ENCODE data around the gene MX1. TPM values are rescaled to one million over a fixed set of nuclear protein-coding genes. Genes with fewer than 3 reads are reported as not detected.

The MX1 gene
- total and polyA plus RNA-seq, 2 donors (not counting 3 experiments of a cell fraction or from before 2014, with no cell fraction given) = 5.9 to 25.1 TPM

- H3K9me1 ChIP-seq (replicated peaks; ENCODE audit: control insufficient read depth, extremely low read depth, insufficient read depth, low read length) = no peaks in the 10 kb centered on the region
- H3K4me3 ChIP-seq (replicated peaks in 1 of 3; ENCODE audit: insufficient read depth in 1 of 3, low read depth in 1 of 3, low read length in 3 of 3) = no peak overlapping the region
- H3K9me3 ChIP-seq (replicated peaks; ENCODE audit: control insufficient read depth, insufficient read depth, low read length) = no peaks in the 10 kb centered on the region
- no peaks in the 10 kb centered on the region for H3K4me1 ChIP-seq (ENCODE audit: control insufficient read depth, extremely low read depth, insufficient read depth, low read length)
- FAIRE-seq (no peak), DNase-seq (ENCODE audit: low read depth, low spot score) (no peak)
- intact Hi-C loops (cut with micrococcal nuclease) = no loop called here
- CTCF ChIA-PET = no interaction called here
- H3K79me2 ChIP-seq (ENCODE audit: control insufficient read depth, insufficient read depth, low read length) = no peaks in the 10 kb centered on the region
- POLR2A ChIA-PET = no interaction called here
- dilution Hi-C loops (cut with MboI; ENCODE audit: extremely low pct_ligation_motif_present, low sequenced_read_pairs) = no loop called here
- H3K36me3 ChIP-seq (ENCODE audit: control insufficient read depth in 2 of 2, extremely low read depth in 1 of 2, insufficient read depth in 2 of 2, low read length in 2 of 2) = no peaks in the 10 kb centered on the region
- no peaks in the 10 kb centered on the region for H3K27me3 ChIP-seq (ENCODE audit: control insufficient read depth in 2 of 2, insufficient read depth in 2 of 2, low read length in 2 of 2)
- H3K4me2 ChIP-seq (ENCODE audit: insufficient read depth, low read length) = no peak overlapping the region
- no peaks in the 10 kb centered on the region for H4K20me1 ChIP-seq (replicated peaks; ENCODE audit: control insufficient read depth, extremely low read depth, insufficient read depth, low read length)
- no peak overlapping the region for H2AFZ ChIP-seq (ENCODE audit: low read depth, low read length)
- no peak overlapping the region for H3K9ac ChIP-seq (replicated peaks; ENCODE audit: extremely low read depth, insufficient read depth, low read length)
- no peak overlapping the region for H3K27ac ChIP-seq (ENCODE audit: insufficient read depth, low read depth, low read length)
- BruUV-seq (replicated peaks) = no TSS peak
- no peak for TF ChIP-seq EZH2 (IDR thresholded peaks at IDR 0.05; ENCODE audit: borderline replicate concordance, low read depth, low read length, severe bottlenecking)
- no peak for TF ChIP-seq POLR2A (IDR thresholded peaks at IDR 0.05; ENCODE audit: low read depth, low read length)
- no peak for TF ChIP-seq GATA2 (IDR thresholded peaks at IDR 0.05; ENCODE audit: insufficient read depth, insufficient read length, low read depth, low read length)
- no peak for TF ChIP-seq FOS (IDR thresholded peaks at IDR 0.05; ENCODE audit: borderline replicate concordance, insufficient read depth, low read length)
- no peak for TF ChIP-seq CTCF (IDR thresholded peaks at IDR 0.05; ENCODE audit: extremely low read depth in 1 of 2, insufficient read depth in 1 of 2, low read depth in 1 of 2, low read length in 2 of 2)
These were observed 11.7 kb downstream of the MX1 start for GRCh38 chr21:41437729-41438128.

GRCh38 chr21:41438425-41439113 is 12.5 kb downstream of the MX1 start:
- dilution Hi-C loops (cut with MboI; ENCODE audit: extremely low pct_ligation_motif_present, low sequenced_read_pairs) (no loop called here), intact Hi-C loops (cut with micrococcal nuclease) (no loop called here)
- Histone ChIP-seq H2AFZ (ENCODE audit: low read depth, low read length) (no peak overlapping the region), H3K4me3 (replicated peaks in 1 of 3; ENCODE audit: insufficient read depth in 1 of 3, low read depth in 1 of 3, low read length in 3 of 3) (no peak overlapping the region), H3K27me3 (ENCODE audit: control insufficient read depth in 2 of 2, insufficient read depth in 2 of 2, low read length in 2 of 2) (no peaks in the 10 kb centered on the region), H3K4me2 (ENCODE audit: insufficient read depth, low read length) (no peak overlapping the region), H3K9ac (replicated peaks; ENCODE audit: extremely low read depth, insufficient read depth, low read length) (no peak overlapping the region), H3K4me1 (ENCODE audit: control insufficient read depth, extremely low read depth, insufficient read depth, low read length) (no peaks in the 10 kb centered on the region), H3K9me1 (replicated peaks; ENCODE audit: control insufficient read depth, extremely low read depth, insufficient read depth, low read length) (no peaks in the 10 kb centered on the region), H3K36me3 (ENCODE audit: control insufficient read depth in 2 of 2, extremely low read depth in 1 of 2, insufficient read depth in 2 of 2, low read length in 2 of 2) (no peaks in the 10 kb centered on the region), H3K9me3 (replicated peaks; ENCODE audit: control insufficient read depth, insufficient read depth, low read length) (no peaks in the 10 kb centered on the region), H4K20me1 (replicated peaks; ENCODE audit: control insufficient read depth, extremely low read depth, insufficient read depth, low read length) (no peaks in the 10 kb centered on the region), H3K79me2 (ENCODE audit: control insufficient read depth, insufficient read depth, low read length) (no peaks in the 10 kb centered on the region), H3K27ac (ENCODE audit: insufficient read depth, low read depth, low read length) (no peak overlapping the region)
- DNase-seq (ENCODE audit: low read depth, low spot score) (no peak), FAIRE-seq (no peak)
- no TSS peak for BruUV-seq (replicated peaks)
- TF ChIP-seq FOS (IDR thresholded peaks at IDR 0.05; ENCODE audit: borderline replicate concordance, insufficient read depth, low read length) (no peak), GATA2 (IDR thresholded peaks at IDR 0.05; ENCODE audit: insufficient read depth, insufficient read length, low read depth, low read length) (no peak), MYC (IDR thresholded peaks at IDR 0.05; ENCODE audit: low read depth, low read length) (no peak), MAX (IDR thresholded peaks at IDR 0.05; ENCODE audit: insufficient read depth, insufficient read length) (no peak), POLR2AphosphoS5 (IDR thresholded peaks at IDR 0.05; ENCODE audit: insufficient read depth, low read depth, low read length) (no peak), JUN (IDR thresholded peaks at IDR 0.05; ENCODE audit: borderline replicate concordance, insufficient read depth, insufficient read length, low read depth) (no peak), POLR2A (IDR thresholded peaks at IDR 0.05; ENCODE audit: low read depth, low read length) (no peak), CTCF (IDR thresholded peaks at IDR 0.05; ENCODE audit: extremely low read depth in 1 of 2, insufficient read depth in 1 of 2, low read depth in 1 of 2, low read length in 2 of 2) (no peak), EZH2 (IDR thresholded peaks at IDR 0.05; ENCODE audit: borderline replicate concordance, low read depth, low read length, severe bottlenecking) (no peak)
- ChIA-PET POLR2A (no interaction called here), CTCF (no interaction called here)

All from endothelial cell of umbilical vein (primary cell).